HG02642 (cell line): ENCODE data around the gene MRLN.

Experiments used
- ATAC-seq: cut with Tn5 transposase; IDR thresholded peaks from one replicate; pipeline ENCODE4 v1.9.1; 2021; ENCODE audit warnings: mild to moderate bottlenecking; ENCODE audit not compliant: unreplicated experiment, poor library complexity

Gene MRLN

DNA sequence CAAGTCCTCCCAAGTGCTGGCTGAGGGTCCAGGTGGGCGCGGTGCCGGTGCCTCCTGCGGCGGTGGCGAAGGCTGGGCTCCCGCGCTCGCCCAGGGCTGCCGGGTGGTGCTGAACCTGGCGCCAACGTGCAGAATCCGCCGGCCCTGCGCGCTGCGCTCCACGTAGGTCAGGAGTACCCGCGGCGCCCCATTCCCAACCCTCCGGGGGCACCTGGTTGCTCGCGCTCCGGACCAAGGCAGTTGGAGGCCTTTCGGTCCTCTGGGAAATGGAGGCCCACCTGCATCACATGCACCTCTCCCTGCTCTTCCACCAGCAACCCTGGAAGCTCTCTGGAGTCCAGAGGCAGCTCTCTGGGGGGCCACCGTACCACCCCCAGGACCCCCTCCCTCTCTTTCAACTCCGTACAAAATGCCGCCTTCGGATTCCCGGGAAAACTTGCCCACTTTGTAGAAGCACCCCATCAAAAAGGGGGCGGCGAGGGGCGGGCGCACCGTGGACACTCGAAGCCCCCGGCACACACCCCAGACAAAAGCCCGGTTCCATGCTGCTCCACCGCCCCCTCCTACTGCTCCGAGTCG, 44.4 kb downstream of the MRLN start:
- peak; percentile 27 for ATAC-seq

DNA sequence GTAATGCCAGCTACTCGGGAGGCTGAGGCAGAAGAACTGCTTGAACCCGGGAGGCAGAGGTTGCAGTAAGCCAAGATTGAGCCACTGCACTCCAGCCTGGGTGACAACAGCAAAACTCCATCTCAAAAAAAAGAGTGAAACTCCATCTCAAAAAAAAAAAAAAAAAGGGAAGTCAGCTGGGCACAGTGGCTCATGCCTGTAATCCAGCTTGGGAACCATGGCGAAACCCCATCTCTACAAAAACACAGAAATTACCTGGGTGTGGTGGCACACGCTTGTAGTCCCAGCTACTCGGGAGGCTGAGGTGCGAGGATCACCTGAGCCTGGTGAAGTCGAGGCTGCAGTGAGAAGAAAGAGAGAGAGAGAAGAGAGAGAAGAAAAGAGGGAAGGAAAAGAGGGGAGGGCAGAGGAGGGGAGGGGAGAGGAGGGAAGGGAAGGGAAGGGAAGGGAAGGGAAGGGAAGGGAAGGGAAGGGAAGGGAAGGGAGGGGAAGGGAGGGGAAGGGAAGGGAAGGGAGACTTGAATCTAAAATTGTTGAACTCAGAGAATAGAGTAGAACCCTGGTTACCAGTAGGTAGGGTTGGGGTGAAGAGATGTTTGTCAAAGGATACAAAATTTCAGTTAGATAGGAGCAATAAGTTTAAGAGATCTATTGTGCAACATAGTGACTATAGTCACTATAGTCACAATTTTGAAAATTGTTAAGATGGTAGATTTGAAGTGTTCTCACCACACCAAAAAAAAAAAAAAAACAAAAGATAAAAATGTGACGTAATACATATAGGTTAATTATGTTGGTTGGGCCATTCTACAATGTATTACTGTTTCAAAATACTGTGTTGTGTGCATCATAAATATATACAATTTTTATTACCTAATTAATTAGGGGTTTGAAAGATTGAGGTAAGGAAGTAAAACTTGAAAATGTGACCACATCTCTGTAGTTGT, 46.1 kb downstream of the MRLN start:
- no peak for ATAC-seq

DNA sequence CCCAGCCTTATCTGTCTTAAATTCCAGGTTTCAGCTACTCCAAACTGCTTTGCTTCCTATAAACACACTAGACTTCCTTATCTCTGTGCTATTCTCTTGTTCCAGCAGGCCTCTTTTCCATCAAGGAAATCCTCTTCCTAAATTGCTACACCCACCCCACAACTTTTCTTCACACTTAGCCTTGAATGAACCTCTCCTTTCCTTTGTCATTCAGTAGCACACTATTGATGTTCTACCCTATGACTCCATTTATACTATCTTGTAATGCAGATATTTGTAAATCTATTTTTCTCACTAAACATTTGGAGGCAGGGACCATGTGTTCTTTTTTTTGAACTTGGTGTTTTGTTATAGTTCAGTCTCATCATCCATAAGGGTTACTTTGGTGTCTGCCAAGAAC, 47.3 kb downstream of the MRLN start:
- no peak for ATAC-seq

DNA sequence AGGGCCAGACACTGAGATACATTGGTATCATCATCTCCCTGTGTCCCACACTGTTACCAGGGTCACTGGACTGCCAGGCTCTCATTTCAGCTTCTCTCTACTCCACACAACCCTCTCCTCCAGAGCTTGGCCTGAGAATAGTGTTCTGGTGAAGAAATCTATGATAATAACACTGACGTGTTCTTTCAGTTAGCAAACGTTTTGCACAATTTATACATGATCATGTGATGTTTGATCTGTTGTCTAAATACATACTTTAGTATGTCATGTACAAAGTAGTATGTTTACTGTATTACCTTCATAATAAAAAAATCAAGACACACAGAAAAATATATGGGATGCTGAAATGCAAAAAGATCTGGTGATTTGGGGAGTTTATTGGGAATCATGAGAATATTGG, 48.6 kb downstream of the MRLN start:
- ATAC-seq: no peak

DNA sequence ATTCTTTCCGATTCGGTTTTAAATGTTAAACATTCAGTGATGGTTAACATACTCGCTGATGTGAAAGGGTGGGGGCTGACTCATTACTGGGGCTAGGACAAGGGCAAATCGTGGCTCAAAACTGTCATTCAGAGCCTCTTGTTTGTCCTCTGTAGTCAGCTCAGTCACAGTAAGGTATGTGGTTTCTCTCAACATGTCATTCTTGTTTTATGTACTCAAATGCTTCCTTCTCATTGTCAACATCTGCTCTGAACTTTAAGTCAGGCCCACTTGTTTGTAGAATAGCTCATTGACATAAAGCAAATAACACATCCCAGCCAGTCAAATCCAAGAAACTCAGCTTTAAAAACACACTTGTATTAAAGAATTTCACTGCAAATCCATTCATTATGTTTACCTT, 50.9 kb downstream of the MRLN start:
- no peak for ATAC-seq

DNA sequence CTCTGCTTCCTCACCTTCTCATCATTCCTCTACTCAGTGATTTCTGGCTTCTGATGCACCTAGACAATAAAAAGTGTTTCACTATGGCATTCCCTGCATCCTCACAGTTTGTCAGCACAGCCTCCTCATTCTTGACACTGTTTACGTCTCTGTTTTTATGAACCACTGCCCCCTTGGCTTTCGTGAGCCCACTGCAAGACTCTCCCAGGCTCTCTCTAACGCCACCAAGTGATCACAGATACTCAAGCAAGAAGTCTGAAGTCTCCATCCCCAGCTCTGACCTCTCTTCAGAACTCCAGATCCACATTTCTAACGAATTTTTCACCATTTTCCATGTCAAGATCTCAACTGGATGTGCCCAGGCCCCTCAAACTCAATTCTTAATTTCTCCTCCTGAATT, 52.5 kb downstream of the MRLN start:
- no peak for ATAC-seq

DNA sequence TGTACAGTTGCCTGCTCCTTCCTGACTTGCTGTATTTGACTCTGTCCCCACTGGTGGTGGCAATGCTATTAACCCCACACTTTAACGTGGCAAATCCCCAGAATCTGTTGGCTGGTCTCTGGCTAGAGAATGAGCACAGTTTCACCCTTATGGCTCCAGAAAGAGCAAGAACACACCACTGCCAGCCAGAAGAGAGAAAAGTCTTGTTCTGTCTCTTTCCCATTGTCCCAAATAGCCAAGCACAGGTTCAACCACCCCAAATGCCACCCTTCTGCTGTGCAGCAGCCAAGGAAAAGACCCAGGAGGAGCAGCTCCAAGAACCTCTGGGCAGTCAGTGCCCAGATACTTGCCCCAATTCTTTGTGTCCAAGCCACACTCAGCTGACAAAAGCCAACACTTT, 54.9 kb downstream of the MRLN start:
- ATAC-seq: no peak

DNA sequence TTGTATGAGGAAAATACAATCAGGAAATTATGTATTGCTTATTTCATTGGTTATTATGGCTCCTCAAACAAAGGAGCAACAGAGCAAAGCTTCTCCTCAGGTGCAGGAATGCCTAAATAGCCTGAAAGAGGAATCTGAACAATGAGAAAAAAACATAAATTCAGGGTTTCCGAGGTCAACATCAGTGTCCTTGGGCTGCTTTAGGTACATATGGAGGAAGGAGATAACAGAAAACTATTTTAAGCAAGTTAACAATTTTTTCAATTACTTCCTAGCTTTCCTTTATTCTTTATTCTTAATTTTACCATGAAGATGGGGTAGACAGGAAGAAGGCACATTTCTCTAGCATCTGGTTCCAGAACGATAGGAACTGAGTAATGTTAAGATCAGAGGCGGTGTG, 57.6 kb downstream of the MRLN start:
- no peak for ATAC-seq

DNA sequence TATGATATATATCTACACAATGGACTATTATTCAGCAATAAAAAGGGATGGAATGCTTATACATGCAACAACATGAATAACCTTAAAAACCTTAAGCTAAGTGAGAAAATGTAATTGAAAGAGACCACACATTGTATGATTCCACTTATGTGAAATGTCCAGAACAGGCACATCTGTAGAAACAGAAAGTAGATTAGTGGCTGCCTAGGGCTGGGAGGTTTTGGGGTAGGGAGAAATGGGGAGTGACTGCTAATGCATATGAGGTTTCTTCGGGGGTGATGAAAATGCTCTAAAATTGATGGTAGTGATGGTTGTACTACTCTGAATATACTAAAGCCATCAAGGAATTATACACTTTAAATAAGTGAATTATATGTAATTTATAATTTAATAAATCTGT, 58.3 kb downstream of the MRLN start:
- ATAC-seq: no peak

DNA sequence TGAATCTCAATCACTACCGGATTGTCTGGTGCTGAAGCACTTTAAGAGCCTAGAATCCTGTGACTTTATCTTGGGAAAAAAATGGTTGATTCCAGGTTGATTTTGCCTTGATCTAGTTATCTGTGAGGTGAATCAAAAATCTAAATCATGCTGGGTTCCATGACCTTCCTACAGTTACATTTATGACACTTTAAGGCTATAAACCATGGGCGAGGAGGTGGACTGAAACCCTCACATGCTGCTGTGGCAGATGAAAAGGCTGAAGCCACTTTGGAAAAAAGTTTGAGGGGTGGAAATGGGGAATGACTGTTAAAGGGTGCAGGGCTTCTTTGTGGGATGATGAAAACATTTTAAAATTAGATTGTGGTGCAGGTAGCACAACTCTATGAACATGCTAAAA, 61.1 kb downstream of the MRLN start:
- ATAC-seq: no peak

DNA sequence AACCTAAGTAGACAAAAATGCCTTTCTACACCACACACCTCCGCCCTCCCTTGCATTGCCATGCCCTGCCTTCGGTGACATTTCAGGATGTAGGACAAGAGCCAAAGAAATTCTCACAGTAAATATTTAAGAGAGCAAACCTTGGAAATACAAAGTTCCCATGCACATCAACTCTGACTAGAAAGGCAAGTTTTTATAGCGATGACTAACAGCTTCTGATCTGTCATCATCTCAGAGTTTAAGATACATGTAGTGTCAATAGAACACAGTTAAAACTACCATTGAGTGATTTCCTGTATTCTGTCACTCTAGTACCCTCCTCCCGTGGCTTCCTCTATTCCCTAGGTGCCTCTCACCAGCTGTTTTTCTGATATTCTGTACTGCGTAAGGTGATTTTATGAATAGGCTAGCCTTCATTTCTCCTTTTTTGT, 64.3 kb downstream of the MRLN start:
- ATAC-seq: no peak

DNA sequence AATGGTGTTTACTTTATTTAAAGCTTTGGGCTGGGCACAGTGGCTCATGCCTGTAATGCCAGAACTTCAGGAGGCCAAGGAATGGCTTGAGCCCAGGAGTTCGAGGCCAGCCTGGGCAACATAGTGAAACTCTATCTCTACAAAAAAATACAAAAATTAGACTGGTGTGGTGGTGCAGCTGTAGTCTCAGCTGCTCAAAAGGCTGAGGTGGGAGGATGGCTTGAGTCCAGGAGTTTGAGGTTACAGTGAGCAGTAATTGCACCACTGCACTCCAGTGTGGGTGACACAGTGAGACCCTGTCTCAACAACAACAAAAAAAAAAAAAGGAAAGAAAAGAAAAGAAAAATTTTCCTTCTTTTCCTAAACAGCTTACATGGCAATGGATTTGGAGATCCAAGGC, 65.6 kb downstream of the MRLN start:
- no peak for ATAC-seq
